GM12864 (cell line): ENCODE results near the gene GALNTL6.

Source experiments
- DNase-seq: peaks from one replicate; pipeline ENCODE4 v3.0.0-alpha.2; 2011; ENCODE audit warnings: low read depth
- H3K4me3 ChIP-seq: 2 replicates; pipeline ENCODE4 v1.5.1; 2011; ENCODE audit warnings: mild to moderate bottlenecking, low read depth, low read length, control low read depth
- TF ChIP-seq, protein P1 (sequence below): IDR thresholded peaks from 2 replicates; pipeline ENCODE4 v1.5.1; 2011; ENCODE audit warnings: low read depth, mild to moderate bottlenecking, moderate library complexity, low read length, control low read depth, inconsistent platforms; ENCODE audit errors: missing control alignments

GALNTL6 gene

DNA sequence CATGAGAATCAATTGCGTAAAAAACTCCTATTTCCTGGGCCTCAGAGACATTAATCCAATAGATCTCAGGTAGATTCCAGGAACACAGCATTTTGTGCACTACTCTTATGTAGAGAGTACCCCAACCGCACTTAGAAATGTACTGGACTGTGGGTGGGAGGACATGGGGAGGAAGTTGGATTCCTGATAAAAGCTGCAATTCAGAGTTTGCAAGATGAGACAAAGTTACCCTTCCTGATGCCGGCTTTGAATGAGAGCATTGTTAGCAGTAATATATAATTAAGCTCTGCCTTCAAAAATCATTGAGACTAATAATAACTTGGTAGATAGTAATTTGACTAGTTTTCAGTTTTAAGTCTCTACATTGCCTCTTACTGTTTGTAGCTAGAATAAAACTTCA is 1032.1 kb downstream of the GALNTL6 start:
- TF ChIP-seq, protein P1, sequence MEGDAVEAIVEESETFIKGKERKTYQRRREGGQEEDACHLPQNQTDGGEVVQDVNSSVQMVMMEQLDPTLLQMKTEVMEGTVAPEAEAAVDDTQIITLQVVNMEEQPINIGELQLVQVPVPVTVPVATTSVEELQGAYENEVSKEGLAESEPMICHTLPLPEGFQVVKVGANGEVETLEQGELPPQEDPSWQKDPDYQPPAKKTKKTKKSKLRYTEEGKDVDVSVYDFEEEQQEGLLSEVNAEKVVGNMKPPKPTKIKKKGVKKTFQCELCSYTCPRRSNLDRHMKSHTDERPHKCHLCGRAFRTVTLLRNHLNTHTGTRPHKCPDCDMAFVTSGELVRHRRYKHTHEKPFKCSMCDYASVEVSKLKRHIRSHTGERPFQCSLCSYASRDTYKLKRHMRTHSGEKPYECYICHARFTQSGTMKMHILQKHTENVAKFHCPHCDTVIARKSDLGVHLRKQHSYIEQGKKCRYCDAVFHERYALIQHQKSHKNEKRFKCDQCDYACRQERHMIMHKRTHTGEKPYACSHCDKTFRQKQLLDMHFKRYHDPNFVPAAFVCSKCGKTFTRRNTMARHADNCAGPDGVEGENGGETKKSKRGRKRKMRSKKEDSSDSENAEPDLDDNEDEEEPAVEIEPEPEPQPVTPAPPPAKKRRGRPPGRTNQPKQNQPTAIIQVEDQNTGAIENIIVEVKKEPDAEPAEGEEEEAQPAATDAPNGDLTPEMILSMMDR = no peak
- no peak overlapping the region for H3K4me3 ChIP-seq
- DNase-seq = no peak

DNA sequence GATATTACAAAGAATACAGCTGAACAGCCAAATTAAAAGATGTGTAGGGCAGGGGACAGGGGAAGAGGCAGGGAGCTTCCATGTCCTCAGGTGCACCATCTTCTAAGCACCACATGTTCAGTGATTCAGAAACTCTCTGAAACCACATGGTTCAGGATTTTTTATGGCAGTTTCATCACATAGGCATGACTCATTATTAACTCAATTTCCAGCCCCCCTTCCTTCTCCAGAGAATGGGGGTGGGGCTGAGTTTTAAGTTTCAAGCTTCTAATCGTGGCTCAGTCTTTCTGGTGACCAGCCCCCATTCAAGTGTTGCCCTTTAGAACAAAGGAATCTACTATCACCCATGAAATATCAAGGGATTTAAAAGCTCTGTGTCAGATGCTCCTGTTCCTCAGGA is 1037.6 kb downstream of the GALNTL6 start:
- DNase-seq = no peak
- H3K4me3 ChIP-seq = no peak overlapping the region
- TF ChIP-seq, protein P1 = no peak

DNA sequence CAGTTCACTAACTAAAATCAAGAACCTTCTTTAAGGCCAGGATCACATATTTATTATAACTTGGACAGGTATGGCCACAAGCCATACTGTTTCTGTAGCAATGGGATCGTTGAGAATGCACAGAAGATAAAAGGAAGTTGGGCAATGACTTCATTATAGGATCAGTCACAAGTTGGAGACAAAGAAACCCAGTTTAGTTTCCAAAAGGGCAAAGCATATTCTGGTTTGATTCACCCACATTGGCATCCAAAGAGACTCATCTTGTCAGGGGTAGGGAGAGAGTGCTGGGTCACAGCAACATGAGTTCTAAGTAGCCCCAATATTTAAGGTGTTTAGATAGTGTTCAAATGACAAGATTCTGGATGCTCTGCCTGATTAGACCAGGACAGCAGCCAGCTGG is 1038.3 kb downstream of the GALNTL6 start:
- H3K4me3 ChIP-seq = no peak overlapping the region
- TF ChIP-seq, protein P1 = no peak
- no peak for DNase-seq

DNA sequence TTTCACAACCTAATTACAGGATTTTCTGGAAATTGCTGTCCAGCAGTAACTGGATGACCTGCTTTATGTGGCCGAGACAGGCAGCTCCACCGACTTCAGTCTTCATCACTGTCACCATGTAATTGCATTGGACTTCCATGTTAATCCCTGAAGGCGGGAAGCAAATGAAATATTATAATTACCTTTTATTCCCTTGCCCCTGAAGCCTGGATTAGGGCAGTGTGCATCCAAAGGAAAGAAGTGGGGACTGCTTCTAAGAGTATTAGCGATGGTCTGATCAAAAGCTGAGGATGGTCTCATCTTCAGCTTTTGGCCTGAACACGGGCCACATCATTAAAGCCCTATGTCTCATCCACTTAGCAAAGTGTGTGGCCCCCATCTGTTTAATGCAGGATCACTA is 1043.8 kb downstream of the GALNTL6 start:
- DNase-seq = no peak
- no peak overlapping the region for H3K4me3 ChIP-seq
- TF ChIP-seq, protein P1 = no peak

DNA sequence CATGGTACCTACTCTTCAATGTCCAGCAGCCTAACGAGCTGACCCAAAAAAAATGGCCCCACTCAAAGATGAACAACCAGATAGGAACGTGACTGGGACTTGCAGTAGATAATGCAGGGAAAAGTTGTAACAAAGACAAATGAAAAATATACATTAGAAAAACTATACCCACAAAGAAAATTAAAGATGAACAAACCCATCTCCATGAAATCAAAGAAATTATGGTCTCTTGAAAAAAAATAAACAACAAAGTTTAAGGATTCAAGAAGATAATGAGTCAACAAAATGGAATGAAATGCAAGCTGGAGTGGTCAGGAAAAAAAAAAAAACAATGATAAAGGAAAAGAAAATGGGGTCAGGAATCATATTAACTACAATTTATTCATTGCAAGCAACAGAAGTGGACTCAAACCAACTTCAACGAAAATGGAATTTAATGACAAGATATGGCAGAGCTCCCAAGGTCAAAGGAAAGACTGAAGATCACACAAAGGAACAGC is 1045.6 kb downstream of the GALNTL6 start:
- TF ChIP-seq, protein P1 = no peak
- DNase-seq = no peak

DNA sequence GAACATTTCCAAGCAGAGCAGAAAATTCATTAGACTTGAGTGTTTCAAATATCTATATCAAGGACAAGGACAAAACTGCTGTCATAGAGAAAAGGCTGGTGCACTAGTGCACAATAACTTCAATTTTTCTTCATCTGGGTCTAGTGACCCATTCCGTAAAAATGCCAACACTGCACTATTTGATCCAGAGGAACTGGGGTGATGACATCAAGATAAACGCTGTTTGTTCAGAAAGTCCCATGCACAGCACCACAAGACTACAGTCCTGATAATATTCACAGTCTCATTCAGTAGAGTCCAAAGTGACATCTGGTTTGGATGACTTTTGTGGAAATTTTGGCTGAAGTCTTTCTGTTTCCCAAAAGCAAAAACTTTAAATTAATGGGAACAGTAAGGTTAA is 1051.9 kb downstream of the GALNTL6 start:
- no peak for DNase-seq
- TF ChIP-seq, protein P1 = no peak
- no peak overlapping the region for H3K4me3 ChIP-seq

More for the DNA sequence above, 1045.6 kb downstream of the GALNTL6 start:
- H3K4me3 ChIP-seq = no peak overlapping the region

DNA sequence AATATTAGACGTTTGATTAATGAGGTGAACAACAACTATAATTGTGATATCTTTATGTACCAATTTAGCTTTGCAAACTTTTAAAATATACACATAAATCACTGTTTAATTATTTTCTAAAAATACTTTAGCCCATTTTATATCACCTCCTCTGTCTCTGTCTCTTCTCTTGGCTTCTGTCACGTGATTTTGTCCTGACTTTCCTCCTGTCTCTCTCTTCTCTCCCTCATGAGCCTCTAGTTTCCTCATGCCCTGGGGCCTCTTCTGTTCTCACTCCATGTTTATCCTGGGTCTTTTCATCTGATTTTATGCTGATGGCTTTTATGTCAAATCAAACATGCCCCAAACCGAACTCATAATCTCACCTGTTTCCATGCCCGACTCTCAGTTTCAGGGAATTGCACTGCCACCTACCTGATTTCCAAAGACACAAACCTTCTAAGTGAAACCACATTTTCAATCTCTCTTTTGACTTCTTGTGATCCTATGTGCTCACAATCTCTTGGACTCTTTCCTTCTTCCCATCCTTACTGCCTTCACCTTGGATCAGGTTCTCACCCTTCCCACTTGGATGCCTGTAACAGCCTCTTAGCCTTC is 1052.4 kb downstream of the GALNTL6 start:
- DNase-seq = no peak
- H3K4me3 ChIP-seq = no peak overlapping the region

More for the DNA sequence above, 1052.4 kb downstream of the GALNTL6 start:
- TF ChIP-seq, protein P1 = no peak
